ENCODE results near the gene CROCC. TPM values are rescaled to one million over a fixed set of nuclear protein-coding genes. Genes with fewer than 3 reads are reported as not detected.

The CROCC gene
- total and polyA plus RNA-seq, 2 experiments from 2014 or later = 15.1 to 106 TPM

DNA sequence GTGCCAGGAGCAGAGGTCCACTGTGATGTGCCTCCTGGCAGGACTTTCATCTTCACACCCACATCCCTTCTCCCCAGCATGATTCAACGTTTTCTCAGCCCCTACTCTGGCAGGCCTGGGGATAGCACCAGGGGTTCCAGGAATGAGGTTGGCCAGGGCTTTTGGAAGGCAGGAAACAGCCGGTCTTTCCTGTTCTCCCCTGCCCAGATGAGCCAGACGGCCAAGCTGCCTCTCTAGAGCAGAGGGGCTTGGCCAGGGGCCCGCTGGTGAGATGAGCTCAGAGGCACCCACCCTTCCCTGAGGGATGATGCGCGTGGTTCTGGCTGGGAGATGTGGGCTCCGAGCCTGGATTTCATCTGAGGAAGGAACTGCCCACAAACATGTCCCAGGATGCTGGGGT, 63.0 kb downstream of the CROCC start:
- no peak overlapping the region for H3K4me3 Mint-ChIP-seq
- peaks cover 25% of the 10 kb centered on the region for H3K4me1 Mint-ChIP-seq
- Histone ChIP-seq H3K4me2 (no peak overlapping the region), H3K4me3 (no peak overlapping the region), H3F3A (replicated peaks; ENCODE audit: low read depth) (peaks cover 10% of the 10 kb centered on the region; the same call in 1 of the 2 replicates), H3K9me2 (ENCODE audit: insufficient read depth) (no peaks in the 10 kb centered on the region), H4K20me1 (replicated peaks; ENCODE audit: insufficient read depth) (no peaks in the 10 kb centered on the region), H3K27me3 (ENCODE audit: insufficient read depth) (no peaks in the 10 kb centered on the region), H3K27ac (ENCODE audit: low read depth) (no peak overlapping the region), H3K79me2 (replicated peaks; ENCODE audit: insufficient read depth) (peaks cover 3% of the 10 kb centered on the region), H3K4me1 (ENCODE audit: insufficient read depth) (no peaks in the 10 kb centered on the region; the same call in 1 of the 2 replicates), H3K36me3 (ENCODE audit: insufficient read depth) (no peaks in the 10 kb centered on the region), H2AFZ (no peak overlapping the region)
- ATAC-seq = no peak
- no peaks in the 10 kb centered on the region; the same call in 2 of the 3 replicates for H3K9me3 Mint-ChIP-seq
- TF ChIP-seq STAT1 (IDR thresholded peaks at IDR 0.05; ENCODE audit: unreplicated experiment) = no peak
- no peak for TF ChIP-seq ZNF462 (CRISPR knock-in tag; IDR thresholded peaks at IDR 0.05)
- TF ChIP-seq ZNF331 (CRISPR knock-in tag; IDR thresholded peaks at IDR 0.05; ENCODE audit: low read depth) = no peak
- no peak for TF ChIP-seq CREB1 (CRISPR knock-in tag; IDR thresholded peaks at IDR 0.05; ENCODE audit: low read depth)
- TF ChIP-seq EZH2 (IDR thresholded peaks at IDR 0.05; ENCODE audit: low read depth, unreplicated experiment) = no peak
- TF ChIP-seq JUNB (IDR thresholded peaks at IDR 0.05; ENCODE audit: unreplicated experiment) = no peak
- no peak for TF ChIP-seq REST (IDR thresholded peaks at IDR 0.05; ENCODE audit: unreplicated experiment)
- TF ChIP-seq, protein P1, sequence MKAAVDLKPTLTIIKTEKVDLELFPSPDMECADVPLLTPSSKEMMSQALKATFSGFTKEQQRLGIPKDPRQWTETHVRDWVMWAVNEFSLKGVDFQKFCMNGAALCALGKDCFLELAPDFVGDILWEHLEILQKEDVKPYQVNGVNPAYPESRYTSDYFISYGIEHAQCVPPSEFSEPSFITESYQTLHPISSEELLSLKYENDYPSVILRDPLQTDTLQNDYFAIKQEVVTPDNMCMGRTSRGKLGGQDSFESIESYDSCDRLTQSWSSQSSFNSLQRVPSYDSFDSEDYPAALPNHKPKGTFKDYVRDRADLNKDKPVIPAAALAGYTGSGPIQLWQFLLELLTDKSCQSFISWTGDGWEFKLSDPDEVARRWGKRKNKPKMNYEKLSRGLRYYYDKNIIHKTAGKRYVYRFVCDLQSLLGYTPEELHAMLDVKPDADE (IDR thresholded peaks at IDR 0.05) = no peak
- TF ChIP-seq NANOG (IDR thresholded peaks at IDR 0.05; ENCODE audit: borderline replicate concordance) = no peak
- no peak for TF ChIP-seq POLR2AphosphoS5 (IDR thresholded peaks at IDR 0.05; ENCODE audit: low read depth)
- TF ChIP-seq CTCF (conservative IDR thresholded peaks at IDR 0.05; ENCODE audit: low read depth in 2 of 2) = no peak
- no peak for TF ChIP-seq ZNF114 (CRISPR knock-in tag; IDR thresholded peaks at IDR 0.05)
- no peak for TF ChIP-seq EZH2phosphoT487 (IDR thresholded peaks at IDR 0.05; ENCODE audit: unreplicated experiment)
- H3K36me3 Mint-ChIP-seq (ENCODE audit: low read depth) = peaks cover 6% of the 10 kb centered on the region; the same call in 1 of the 3 replicates
- H3K27me3 Mint-ChIP-seq (ENCODE audit: insufficient read depth, low read depth, poor library complexity) = peaks cover 19% of the 10 kb centered on the region
- DNase-seq (ENCODE audit: low spot score) = no peak
- no peak overlapping the region for H3K27ac Mint-ChIP-seq
